ENCODE results near the gene BOD1.
"Not testable (repeated sequence)": the region's sequence is repeated elsewhere in the genome, so short reads cannot be mapped to it uniquely, and the experiment has no call there.

The BOD1 gene

DNA sequence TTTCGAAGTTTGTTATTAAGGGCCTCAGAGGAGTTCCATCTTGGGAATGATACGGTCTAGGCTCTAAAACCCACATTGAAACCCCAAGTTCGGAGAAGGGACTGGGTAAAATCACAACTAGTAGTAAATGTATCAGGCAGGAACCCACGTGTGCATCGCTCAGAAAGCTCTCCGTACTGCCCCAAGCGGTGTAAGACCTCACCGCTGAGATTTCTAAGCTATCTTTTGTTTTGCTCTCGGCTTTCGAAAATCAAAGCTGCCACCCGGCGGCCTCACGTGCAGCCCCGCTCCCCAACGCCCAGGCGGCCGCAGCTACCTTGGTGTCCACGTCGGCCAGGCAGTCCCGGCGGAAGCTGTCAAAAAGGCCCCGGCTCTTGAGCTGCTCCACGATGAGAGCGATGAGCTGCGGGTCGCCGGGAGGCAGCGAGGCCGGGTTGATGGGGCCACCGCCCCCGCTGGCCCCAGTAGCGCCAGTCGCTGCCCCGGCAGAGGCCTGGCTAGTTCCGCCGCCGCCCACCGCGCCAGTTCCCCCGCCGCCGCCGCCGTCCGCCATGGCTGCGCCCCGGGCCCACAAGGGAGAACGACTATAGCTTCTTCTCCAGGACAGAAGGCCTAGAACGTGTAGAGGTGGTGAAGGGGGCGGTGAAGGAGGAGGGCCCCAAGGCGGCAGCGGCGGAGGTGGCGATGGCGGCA is 420 bp downstream of the BOD1 start:
- peak; percentile 75 for DNase-seq

DNA sequence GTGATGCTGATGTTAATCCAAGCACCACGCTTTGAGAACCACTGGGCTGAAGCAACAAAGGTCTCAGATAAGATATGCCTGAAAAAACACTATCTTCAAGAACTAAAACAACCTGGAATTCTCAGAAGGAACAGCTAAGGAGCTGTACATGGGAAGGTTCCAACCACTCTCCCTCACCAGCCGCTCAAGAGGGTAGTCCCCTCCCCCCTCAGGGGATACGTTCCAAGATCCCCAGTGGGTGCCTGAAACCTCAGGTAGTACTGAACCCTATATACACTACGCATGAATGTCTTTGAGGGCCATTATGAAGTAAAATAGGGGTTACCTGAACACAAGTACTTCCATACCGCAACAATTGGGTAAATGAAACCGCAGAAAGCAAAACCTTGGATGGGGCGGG is 1.9 kb downstream of the BOD1 start:
- no peak for DNase-seq

DNA sequence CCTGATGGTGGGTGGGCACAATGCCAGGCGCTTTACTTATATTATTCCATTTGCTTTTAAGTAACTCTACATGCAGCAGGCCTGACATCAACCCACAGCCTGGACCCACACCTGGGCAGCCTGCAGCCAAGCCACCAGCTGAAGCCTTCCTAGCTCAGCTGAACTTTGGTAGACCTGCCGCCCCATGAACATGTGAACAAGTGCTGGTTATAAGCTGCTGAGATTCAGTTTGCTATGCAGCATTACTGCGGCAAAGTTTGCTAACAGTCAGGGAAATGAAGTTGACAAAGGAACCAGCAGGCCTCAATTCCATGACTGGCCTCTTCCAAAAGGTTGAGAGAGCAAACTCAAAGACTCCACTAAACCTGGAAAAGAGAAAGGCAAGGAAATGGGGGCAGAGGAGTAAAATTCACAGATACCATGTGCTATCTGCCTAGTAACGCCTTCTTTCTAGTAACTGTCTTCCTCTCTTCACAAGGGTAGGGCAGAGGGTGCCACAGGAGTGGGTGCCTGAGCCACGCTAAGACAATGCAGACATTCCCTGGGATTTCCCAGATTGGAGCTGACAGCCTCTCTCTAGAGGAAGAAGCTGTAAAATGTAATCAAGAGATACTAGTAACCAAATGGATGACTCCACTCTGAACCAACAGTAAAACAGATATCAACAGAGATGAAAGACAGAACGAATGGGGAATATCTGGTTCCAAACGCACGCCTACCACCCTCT is 2.9 kb downstream of the BOD1 start:
- DNase-seq: no peak

DNA sequence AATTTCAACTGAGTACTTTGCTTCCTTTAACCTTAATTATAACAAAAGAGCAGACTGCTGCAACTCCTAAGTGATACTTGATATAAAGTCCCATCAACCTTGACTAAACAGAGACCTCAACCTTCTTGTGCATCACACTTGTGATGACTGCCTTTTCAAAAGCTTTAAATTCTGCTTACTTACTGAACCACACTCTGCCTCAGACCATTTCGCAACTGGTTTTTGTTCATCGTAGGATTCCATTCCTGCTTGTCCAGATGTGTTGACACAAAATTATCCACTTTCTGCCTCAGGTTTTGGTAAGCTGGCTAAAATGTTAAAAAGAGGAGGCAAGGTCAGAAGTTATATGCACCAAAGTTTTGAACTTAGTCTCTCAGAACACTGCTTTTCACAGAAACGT is 3.5 kb downstream of the BOD1 start:
- DNase-seq: no peak

DNA sequence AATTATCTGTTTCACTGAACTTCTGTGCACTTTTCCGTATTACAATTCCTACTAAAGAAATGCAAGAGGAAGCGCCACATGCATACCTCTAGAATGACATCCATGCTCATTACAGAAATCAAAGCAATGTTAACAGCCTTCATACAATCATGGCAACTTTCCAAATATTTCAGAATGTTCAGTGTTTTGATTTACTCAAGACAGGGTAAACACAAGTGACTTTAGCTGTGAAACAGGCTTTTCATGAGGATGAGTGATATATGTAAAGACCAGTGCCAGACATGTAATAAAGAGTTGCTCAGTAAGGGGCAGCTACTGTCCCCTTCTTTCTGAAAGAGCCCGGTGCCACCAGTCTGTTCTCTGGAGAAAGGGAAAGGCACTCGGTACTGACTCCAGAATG is 4.7 kb downstream of the BOD1 start:
- no peak for DNase-seq

DNA sequence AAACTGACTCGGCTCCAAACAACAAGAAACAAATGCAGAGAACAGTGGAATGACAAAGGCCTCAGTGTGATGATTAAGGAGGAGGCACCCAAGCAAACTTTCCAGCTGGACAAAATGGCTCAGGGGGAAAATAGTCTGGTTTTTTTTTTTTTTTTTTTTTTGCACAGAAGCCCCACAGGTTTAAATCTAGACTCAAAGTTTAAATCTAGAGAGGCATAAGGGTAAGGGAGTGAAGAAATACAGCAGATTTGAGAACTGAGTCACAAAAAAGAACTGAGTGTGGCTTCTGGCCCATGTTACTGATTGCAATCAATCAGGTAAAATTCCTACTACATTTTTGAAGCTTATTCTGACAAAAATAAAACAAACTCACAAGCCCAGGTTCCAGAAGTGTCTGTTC is 12.3 kb downstream of the BOD1 start:
- no peak for DNase-seq

DNA sequence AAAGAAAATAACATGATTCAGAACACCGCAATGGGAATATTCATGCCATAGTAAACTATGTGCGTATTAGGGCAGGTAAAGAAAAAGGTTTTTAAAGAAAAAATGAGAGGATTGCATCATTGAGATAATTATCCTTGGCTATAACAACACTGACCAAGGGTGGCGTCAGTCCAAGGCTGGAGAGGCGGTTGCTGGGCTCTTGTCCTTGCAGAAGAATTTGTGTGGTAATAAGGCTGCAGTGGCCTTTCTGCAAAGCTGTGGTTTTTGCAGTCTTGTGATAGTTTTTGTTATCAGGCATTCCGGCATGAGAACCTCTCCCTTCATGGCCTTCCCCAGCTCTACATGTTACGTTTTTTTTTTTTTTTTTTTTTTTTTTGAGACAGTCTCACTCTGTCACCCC is 14.0 kb downstream of the BOD1 start:
- no peak for DNase-seq

DNA sequence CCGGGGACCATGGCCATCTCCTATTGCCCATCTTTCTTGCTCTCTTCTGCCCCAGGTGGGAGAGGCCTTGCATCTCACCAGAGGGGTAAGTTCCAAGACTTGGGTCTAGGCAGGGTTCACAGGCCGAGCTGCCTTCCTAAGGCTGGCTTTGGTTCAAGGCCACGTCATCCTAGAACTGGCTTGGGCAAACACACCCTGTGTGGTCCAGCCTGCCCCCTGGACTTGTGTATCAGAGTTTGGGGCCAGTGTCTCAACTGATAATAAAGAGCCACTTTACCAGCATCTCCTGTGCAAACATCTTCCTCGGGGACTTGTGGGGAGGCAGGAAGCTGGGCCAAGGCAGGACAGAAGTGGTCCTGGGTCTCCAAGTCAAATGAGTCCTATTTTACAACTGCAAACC is 17.8 kb downstream of the BOD1 start:
- DNase-seq: no peak

DNA sequence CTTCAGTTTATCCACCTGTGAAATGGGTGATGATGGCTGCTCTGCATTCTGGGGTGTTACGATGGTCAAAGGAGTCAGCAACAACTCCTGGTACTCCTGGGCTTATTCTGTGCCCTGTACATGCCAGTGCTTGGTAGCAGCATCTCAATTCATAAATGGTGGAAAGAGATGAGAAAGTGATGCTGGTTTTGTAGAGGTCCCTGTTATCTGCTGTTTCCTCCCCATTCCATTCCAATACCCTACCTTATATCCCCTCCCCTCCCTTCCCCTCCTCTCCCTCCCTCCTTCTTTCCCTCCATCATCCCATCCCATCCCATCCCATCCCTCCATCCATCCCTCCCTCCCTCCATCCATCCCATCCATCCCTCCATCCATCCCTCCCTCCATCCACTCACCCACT is 19.1 kb downstream of the BOD1 start:
- DNase-seq: no peak

DNA sequence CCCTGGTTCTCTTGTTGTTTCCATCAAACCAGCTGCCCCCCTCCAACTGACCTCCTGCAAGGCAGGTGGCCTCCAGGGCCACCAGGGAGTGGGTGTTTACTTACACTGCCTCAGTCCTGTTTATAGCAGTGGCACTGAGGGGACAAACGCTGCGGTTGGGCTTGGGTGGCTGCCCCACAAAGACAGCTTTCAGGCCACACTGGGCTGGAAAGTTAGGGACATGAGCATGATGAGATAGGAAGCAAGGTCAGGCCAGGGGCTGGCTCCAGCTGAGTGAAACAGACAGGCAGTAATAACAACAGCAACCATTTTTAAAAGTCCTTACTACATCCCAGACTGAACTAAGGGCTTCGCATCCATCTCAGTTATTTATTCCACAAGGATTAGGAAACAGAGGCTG is 20.6 kb downstream of the BOD1 start:
- DNase-seq: no peak

DNA sequence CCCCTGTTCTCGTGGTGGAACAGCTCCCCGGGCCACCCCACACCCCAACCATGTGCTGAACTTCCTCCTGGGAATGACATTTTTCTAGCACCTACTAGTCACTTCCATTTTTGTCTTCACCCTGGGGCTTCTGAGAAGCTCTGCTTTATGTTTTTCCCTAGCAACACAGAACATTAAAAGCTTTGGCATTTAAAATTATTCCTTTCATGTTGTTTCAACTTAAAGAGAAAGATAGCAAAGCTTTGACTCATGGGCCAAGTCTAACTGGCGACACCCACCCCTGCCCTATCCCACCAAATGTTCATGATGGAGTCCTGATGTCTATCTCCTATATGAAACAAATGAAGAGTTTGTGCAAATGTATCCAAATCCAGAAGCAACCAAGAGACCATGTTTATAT is 22.4 kb downstream of the BOD1 start:
- no peak for DNase-seq

DNA sequence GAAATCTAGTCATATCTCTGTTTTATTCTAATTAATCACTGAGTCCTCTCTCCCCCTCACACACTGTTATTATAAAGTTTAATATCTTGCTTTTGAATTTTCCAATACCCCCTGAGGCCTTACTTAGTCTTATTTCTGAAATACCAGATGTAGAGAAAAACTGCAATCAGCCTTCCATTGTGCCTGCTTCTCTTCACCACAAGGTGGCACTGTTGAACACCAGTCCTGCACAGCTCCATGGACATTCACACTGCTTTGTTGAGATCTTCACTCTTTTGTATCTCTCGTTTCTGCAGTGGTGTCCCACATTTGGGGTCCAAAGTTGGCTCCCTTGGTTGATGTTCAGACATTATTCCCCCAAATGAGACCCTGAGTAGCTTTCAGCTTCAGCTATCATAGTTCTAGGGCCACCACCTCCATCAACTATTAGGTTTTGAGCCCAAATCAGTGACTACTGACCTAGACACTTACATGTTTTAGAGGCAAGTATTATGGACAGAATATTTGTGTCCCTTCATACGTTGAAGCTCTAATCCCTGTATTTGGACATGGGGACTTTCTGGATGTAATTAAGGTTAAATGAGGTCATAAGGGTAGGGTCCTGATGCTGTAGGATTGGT is 24.3 kb downstream of the BOD1 start:
- DNase-seq: no peak

DNA sequence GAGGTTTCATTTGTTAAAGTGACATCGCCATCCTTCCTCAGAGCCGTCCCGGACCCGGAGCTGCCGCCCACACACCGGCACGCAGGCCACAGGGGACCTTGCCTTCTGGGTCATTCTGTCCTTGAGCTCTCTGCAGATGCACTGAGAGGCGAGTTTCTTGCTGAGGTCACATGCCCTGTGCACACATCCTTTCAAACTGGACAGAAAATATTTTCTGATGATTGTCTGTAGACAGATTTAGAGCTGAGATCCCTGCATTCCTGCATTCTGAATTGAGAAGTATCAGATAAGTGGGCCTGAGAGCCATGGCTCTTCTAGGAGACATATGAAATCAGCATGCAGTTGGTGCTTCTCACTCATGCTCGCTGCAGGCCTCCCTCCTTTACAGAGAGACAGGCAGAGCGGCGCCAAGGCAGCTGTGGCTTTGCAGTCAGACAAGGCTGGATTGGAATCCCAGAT is 25.4 kb downstream of the BOD1 start:
- no peak for DNase-seq

DNA sequence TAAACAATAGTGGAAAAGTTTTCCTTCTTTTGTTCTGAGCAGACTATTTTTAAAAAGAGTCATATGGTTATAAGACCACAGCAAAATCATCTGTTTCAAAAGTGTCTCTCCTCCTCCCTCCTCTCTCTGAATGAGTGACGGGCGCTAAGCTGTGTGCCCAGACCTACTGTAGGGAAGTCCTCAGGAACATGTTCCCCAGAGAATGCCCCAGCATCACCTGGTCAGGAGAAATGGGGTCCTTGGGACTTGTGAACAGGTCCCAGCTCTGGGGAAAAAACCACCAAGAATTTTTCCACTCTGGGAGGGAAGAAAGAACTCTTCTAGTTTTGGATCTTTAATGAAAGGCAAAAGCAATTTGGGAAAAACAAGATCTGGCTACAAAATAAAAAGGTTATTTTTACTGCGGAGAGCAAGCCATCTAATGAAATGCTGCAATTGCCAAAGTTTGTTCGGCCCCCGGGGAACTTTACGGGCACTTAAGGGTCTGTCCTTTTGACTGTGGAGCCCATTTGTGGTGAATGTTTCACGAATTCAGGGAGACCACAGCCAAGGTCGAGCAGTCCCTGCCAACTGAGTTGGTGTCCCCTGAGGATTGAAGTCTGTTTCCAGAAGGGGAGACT is 25.9 kb downstream of the BOD1 start:
- DNase-seq: no peak

DNA sequence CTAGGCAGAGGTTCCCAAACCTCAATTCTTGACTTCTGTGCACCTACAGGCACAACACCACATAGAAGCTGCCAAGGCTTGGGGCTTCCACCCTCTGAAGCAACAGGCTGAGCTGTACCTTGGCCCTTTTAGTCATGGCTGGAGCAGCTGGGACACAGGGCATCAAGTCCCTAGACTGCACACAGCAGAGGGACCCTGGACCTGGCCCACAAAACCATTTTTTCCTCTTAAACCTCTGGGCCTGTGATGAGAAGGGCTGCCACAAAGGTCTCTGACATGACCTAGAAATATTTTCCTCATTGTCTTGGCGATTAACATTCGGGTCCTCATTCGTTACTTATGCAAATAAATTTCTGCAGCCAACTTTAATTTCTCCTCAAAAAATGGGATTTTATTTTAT is 30.3 kb downstream of the BOD1 start:
- DNase-seq: not testable (repeated sequence)

DNA sequence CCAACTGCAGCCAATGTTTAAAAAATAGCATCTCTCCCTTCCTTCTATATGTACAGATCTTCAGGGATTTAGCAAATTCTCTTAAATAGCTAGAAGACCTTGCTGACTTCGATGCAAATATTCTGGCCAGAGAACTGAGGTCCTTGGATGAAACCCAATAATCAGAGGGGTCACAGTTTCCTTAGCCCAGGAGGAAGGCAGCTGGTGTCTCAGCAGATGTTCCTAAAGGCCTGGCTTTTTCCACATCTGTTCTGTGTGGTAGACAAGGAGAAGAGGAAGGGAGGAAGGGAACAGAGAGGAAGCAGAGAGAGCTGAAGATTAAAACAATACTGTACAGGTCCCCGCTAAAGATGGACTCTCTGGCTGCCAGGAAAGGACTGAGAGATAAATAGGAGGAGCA is 33.1 kb downstream of the BOD1 start:
- DNase-seq: no peak

DNA sequence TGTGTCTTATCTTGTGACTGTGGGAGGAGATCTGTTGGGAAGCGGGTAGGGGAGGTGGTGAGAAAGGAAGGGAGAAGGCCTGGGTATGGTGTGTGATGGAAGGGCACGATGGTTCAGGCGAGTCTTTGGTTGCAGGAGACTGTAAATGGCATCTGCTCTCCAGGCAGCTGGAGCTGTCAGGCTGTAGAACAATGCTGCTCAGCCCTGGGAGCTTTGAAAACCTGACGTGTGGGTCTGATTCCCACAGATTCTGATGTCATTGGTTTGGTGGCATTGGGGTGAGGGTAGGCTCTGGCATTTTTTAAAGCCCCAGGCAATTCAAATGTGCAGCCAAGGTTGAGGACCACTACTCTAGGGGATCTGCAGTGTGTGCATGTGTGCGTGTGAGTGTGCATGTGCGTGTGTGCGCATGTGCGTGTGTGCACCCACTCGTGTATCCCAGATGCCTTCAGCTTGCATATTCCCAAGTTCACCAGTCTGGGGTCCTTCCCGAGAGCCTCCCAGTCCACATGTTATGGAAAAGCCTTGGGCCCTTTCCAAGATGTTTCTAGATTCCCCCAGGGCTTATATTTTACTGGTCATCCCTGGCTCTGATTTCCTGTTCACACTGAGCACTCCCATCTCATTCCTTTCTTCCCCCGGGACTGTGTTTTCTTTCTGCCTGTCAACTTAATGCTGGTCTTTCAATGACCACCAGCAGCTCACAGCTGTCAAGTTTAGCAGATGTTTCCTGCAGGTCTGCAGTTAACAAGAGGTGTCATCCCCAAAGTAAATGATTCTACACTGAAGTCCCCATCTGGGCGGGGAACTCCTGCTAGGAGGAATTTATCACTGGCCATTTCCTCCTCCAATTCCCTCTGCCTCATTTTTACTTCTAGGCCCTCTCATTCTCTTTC is 34.0 kb downstream of the BOD1 start:
- no peak for DNase-seq

DNA sequence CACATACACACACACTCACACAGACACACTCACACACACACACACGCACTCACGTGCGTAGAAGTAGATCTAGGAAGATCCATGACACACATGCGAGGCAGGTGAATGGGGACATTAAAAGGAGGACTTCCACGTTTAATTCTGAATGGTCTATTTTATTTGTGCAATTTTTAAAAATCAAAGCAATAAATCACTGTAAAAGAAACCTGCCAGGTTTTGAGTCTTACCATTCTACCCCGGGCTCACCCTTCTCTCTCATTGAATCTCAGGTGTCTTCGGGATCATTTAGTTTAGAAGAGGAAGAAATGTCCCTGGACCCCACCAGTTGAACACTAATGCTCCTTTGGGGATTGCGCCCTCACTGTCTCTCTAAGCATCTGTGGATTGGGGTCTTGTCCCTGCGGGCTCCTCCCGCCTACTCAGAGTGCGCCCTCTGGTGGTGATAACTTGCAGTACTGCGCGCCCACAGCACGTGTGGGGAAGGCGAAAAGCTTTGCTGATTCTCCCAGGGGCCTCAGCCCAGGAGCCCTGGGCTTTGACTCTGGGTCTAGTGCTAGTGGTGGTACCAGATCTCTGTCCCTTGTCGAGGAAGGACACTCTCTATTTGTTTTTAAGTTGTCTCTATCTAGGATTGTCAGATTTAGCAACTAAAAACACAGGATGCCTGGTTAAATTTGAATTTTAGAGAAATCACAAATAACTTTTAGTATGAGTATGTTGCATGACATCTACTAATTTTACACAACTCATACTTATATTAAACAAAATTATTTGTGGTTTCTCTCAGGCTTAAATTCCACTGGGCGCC is 34.8 kb downstream of the BOD1 start:
- peak; percentile 4 for DNase-seq

DNA sequence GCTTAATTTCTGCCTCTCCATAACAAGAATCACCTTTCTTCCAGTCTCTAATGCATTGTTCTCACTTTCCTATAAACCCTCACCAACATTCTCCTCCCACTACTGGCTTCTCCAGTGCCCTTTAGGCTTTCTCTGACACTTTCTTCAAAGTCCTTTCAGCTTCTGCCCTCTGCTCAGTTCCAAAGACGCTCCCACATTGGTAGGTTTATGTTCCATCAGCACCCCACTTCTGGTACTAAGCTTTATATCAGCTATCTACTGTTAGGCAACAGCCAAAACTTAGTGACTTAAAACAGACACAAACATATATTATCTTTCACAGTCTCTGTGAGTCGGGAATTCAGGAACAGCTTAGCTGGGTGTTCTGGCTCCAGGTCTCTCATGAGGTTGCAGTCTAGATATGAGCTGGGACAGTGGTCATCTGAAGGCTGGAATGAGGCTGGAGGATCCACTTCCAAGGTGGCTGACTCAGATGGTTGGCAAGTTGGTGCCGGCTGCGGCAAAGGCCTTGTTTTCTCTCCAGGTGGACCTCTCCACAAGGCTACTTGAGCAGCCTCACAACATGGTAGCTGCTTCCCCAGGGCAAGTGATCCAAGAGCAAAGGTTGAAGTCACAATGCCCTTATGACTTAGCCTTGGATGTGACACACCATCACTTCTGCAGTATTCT is 37.4 kb downstream of the BOD1 start:
- no peak for DNase-seq

DNA sequence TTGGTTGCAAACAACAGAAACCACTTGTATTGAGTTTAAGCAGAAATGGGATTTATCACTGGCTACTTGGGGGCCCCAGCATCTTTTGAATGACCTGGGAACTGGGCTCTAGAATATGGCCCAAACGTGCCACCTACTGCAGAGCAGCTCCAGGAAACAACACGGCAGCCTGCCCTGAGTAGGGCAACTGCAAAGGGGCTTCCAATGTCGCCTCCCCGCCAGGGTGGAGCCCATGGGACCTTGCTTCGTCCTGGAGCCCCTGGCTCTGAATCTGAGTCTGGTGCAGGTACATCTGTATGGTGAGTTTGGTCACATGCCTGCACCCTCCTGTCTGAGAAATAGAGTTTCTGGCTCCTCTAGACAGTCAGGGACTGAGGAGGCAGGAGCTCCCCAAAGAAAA is 38.6 kb downstream of the BOD1 start:
- DNase-seq: no peak

DNA sequence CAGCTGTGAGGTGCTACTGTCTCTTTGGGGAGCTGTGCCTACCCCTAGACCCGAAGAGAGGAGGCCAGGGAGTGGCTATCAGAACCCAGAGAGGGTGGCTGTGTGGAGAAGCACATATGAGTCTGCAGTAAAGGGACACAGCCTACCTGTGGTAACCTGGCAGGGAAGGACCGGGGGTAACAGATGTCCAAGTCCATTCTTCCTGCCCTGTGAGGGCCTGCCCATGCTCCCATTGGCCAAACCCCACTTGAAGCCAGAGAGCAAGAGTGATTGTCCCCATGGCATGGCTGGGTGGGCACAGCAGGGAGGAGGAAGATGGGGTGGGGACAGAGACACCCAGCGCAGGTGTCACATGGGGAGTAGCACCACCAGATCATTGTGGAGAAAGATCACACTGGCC is 39.3 kb downstream of the BOD1 start:
- no peak for DNase-seq

Measured in stimulated activated naive CD4-positive, alpha-beta T cell treated with Interleukin-2 at 50 U/mL for 16 hours (primary cell).